Nephron progenitor cell (in vitro differentiated cells): ENCODE data around the gene OR2T1.

Source experiments
- DNase-seq: peaks from one replicate; pipeline ENCODE4 v3.0.0; 2021
- H3K27ac Mint-ChIP-seq: 2 replicates; pipeline ENCODE4 v1.8.0; 2021; ENCODE audit warnings: mild to moderate bottlenecking, moderate library complexity, mixed read lengths
- H3K27me3 Mint-ChIP-seq: 2 replicates; pipeline ENCODE4 v1.8.0; 2021; ENCODE audit warnings: mild to moderate bottlenecking, low read depth, mixed read lengths; ENCODE audit not compliant: poor library complexity
- H3K36me3 Mint-ChIP-seq: 2 replicates; pipeline ENCODE4 v1.8.0; 2021; ENCODE audit warnings: low read depth, mixed read lengths
- H3K4me1 Mint-ChIP-seq: 2 replicates; pipeline ENCODE4 v1.8.0; 2021; ENCODE audit warnings: mixed read lengths
- H3K4me3 Mint-ChIP-seq: 2 replicates; pipeline ENCODE4 v1.8.0; 2021; ENCODE audit warnings: mild to moderate bottlenecking, moderate library complexity, mixed read lengths
- H3K9me3 Mint-ChIP-seq: 2 replicates; pipeline ENCODE4 v1.8.0; 2021; ENCODE audit warnings: mild to moderate bottlenecking, moderate library complexity, mixed read lengths
- CTCF ChIP-seq: fragments of 200-600 bp; sonication (generic); IDR thresholded peaks from 2 replicates; pipeline ENCODE4 v1.5.0; 2021; ENCODE audit warnings: antibody characterized with exemption

Gene OR2T1

GRCh38 chr1:248402748-248403147 lies at the start of gene OR2T1:
TSS of gene OR2T1 (plus strand) at chr1:248403048. CDS start at chr1:248406148, 3,100 bp downstream.
- Mint-ChIP-seq H3K4me1 (no peaks in the 10 kb centered on the region), H3K9me3 (peaks cover 67% of the 10 kb centered on the region), H3K4me3 (no peak within 1 kb of the TSS), H3K27ac (no peak within 1 kb of the TSS), H3K36me3 (no peaks in the 10 kb centered on the region), H3K27me3 (no peaks in the 10 kb centered on the region)
- no peak for TF ChIP-seq CTCF
- no peak for DNase-seq

DNA sequence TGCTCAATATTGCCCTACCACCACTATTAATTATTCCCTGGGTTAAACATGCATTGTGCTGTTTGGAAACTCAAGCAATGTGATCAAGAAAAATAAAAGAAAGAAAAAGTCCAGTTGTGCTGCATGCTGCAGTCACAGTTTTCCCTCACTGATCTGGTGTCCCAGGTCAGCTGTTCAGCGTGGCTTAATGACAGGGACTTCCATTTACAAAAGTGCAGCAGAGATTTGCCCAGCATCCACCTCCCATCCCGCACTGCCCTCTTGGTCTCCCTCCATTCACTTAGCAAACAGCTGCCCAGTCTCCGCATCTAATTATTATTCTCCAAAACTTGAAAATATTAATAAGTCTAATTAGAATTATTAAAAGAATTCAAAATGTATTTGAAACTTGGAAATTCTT lies 43.4 kb upstream of the OR2T1 start:
- no peaks in the 10 kb centered on the region for H3K4me1 Mint-ChIP-seq
- peaks cover 73% of the 10 kb centered on the region for H3K9me3 Mint-ChIP-seq
- no peak for DNase-seq
- H3K27me3 Mint-ChIP-seq, result no peaks in the 10 kb centered on the region
- H3K4me3 Mint-ChIP-seq, result no peak overlapping the region
- no peaks in the 10 kb centered on the region for H3K36me3 Mint-ChIP-seq
- no peak for TF ChIP-seq CTCF
- no peak overlapping the region for H3K27ac Mint-ChIP-seq

- no peaks in the 10 kb centered on the region for H3K4me1 Mint-ChIP-seq
- H3K27me3 Mint-ChIP-seq, result no peaks in the 10 kb centered on the region
- H3K4me3 Mint-ChIP-seq, result no peak within 1 kb of the TSS
- DNase-seq, result no peak
- no peak within 1 kb of the TSS for H3K27ac Mint-ChIP-seq
- no peaks in the 10 kb centered on the region for H3K36me3 Mint-ChIP-seq
- no peak for TF ChIP-seq CTCF
- H3K9me3 Mint-ChIP-seq, result peaks cover 86% of the 10 kb centered on the region
Observed at GRCh38 chr1:248361121-248361715, 41.6 kb upstream of the OR2T1 start, which contains the start of gene OR2T4. TSS of gene OR2T4 (plus strand) at chr1:248361665. CDS start at chr1:248361665, 0 bp downstream.

DNA sequence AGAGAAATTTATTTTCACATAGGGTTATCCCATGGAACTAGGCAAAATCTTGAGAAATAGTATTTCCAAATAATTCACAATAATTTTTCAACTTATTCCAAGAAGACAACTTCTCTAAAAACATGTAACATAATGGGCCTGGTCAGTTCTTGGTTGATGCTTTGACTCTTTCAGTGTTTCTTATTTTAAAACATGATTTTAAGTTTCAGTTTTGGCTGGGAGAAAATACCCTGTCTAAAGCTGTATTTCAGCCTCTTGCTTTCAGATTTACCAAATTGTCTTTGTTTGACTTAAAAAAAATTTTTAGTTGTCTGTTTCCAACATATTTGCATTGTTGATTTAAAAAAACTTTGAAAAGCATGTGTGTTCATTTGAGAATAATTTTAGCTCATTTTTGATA lies 36.2 kb upstream of the OR2T1 start:
- Mint-ChIP-seq H3K27ac (no peak overlapping the region), H3K9me3 (peaks cover 88% of the 10 kb centered on the region), H3K4me3 (no peak overlapping the region), H3K36me3 (no peaks in the 10 kb centered on the region), H3K27me3 (no peaks in the 10 kb centered on the region), H3K4me1 (no peaks in the 10 kb centered on the region)
- no peak for TF ChIP-seq CTCF
- no peak for DNase-seq

GRCh38 chr1:248372394-248372793 lies 30.5 kb upstream of the OR2T1 start:
- DNase-seq, result no peak
- Mint-ChIP-seq H3K4me1 (no peaks in the 10 kb centered on the region), H3K9me3 (peaks cover 91% of the 10 kb centered on the region), H3K36me3 (no peaks in the 10 kb centered on the region), H3K27ac (no peak overlapping the region), H3K27me3 (no peaks in the 10 kb centered on the region), H3K4me3 (no peak overlapping the region)
- no peak for TF ChIP-seq CTCF

DNA sequence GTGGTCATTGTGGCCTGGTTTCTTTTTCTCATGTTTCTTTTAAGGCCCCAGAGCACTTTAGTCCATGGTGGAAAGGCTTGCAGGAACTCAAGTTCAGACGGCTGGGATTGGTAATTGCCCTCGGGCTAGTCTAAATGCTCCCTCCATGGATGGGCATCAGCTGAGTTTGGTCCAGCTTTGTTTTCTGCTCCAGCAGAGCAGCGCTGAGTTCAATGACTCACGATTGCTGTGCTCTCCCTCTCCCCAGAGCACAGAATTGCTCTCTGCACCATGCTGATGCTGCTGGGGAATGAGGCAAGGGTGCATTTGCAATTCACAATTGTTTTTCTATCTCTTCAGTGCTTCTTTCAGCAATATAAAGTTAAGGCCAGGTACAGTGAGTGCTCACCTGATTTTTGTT lies 29.1 kb upstream of the OR2T1 start:
- Mint-ChIP-seq H3K27ac (no peak overlapping the region), H3K4me1 (no peaks in the 10 kb centered on the region), H3K36me3 (no peaks in the 10 kb centered on the region), H3K27me3 (no peaks in the 10 kb centered on the region), H3K4me3 (no peak overlapping the region), H3K9me3 (peaks cover 97% of the 10 kb centered on the region)
- no peak for TF ChIP-seq CTCF
- no peak for DNase-seq
